Keratinocyte (primary cell): ENCODE measurements around the gene B4GALT3. TPM values are rescaled to one million over a fixed set of nuclear protein-coding genes. Genes with fewer than 3 reads are reported as not detected.

Experiments
- DNase-seq: peaks from one replicate; pipeline ENCODE4 v3.0.0-alpha.2; 2011; ENCODE audit warnings: low read depth, missing footprints, low spot score
- FAIRE-seq: peaks from 2 replicates; lab custom pipeline; 2011; peaks lifted over from hg19 to GRCh38; lab: Jason Lieb, UNC
- H2AFZ ChIP-seq: 2 replicates; pipeline ENCODE4 v1.6.0; 2012; ENCODE audit warnings: low read length, control low read depth, inconsistent platforms; ENCODE audit not compliant: control insufficient read depth
- H3K27ac ChIP-seq: 2 replicates; pipeline ENCODE4 v1.5.1; 2011; ENCODE audit warnings: low read length; ENCODE audit not compliant: control insufficient read depth, insufficient read depth
- H3K27me3 ChIP-seq: 3 replicates; pipeline ENCODE4 v1.6.0; 2011; ENCODE audit warnings: low read length; ENCODE audit not compliant: control insufficient read depth, insufficient read depth; ENCODE audit errors: extremely low read depth
- H3K36me3 ChIP-seq, 2 experiments: 2 replicates in 1 of 2; 3 replicates in 1 of 2; pipeline ENCODE4 v1.5.1; 2011; ENCODE audit warnings: low read length in 2 of 2, mild to moderate bottlenecking in 1 of 2; ENCODE audit not compliant: control insufficient read depth in 2 of 2, insufficient read depth in 2 of 2; ENCODE audit errors: extremely low read depth in 1 of 2
- H3K4me1 ChIP-seq: 3 replicates; pipeline ENCODE4 v1.5.1; 2011; ENCODE audit warnings: low read length; ENCODE audit not compliant: control insufficient read depth, insufficient read depth; ENCODE audit errors: extremely low read depth
- H3K4me2 ChIP-seq: 3 replicates; pipeline ENCODE4 v1.6.0; 2011; ENCODE audit warnings: low read depth, low read length; ENCODE audit not compliant: control insufficient read depth, insufficient read depth; ENCODE audit errors: extremely low read depth
- H3K4me3 ChIP-seq, 3 experiments: fragments of 200-600 bp in 1 of 3; sonication (generic) in 1 of 3; 2 replicates in 2 of 3; 3 replicates in 1 of 3; pipeline ENCODE4 v1.5.1; 2011 to 2016; ENCODE audit warnings: low read length in 3 of 3, mild to moderate bottlenecking in 3 of 3, control low read depth in 2 of 3, inconsistent platforms in 1 of 3, low read depth in 1 of 3, mixed read lengths in 1 of 3, mixed run types in 1 of 3, moderate library complexity in 1 of 3; ENCODE audit not compliant: control insufficient read depth in 2 of 3, insufficient read depth in 2 of 3; ENCODE audit errors: extremely low read depth in 1 of 3
- H3K79me2 ChIP-seq: 2 replicates; pipeline ENCODE4 v1.6.0; 2012; ENCODE audit warnings: low read length; ENCODE audit not compliant: control insufficient read depth, insufficient read depth
- H3K9ac ChIP-seq: 3 replicates; pipeline ENCODE4 v1.6.0; 2011; ENCODE audit warnings: low read length; ENCODE audit not compliant: control insufficient read depth, insufficient read depth; ENCODE audit errors: extremely low read depth
- H3K9me1 ChIP-seq: 3 replicates; pipeline ENCODE4 v1.6.0; 2011; ENCODE audit warnings: low read length; ENCODE audit not compliant: control insufficient read depth, insufficient read depth; ENCODE audit errors: extremely low read depth
- H3K9me3 ChIP-seq: 2 replicates; pipeline ENCODE4 v1.5.1; 2012; ENCODE audit warnings: low read depth, low read length; ENCODE audit not compliant: control insufficient read depth
- H4K20me1 ChIP-seq: 3 replicates; pipeline ENCODE4 v1.6.0; 2011; ENCODE audit warnings: low read length; ENCODE audit not compliant: control insufficient read depth, insufficient read depth; ENCODE audit errors: extremely low read depth
- EZH2 ChIP-seq: IDR thresholded peaks from one replicate; pipeline ENCODE4 v1.6.1; 2012; ENCODE audit warnings: inconsistent platforms, mild to moderate bottlenecking, low read length, moderate library complexity
- dilution Hi-C: fragments of 300-500 bp; cut with MboI; formaldehyde crosslinking; loops from one replicate; pipeline ENCODE4 v1.7.0; 2020; ENCODE audit warnings: low sequenced_read_pairs; ENCODE audit not compliant: extremely low pct_ligation_motif_present
- polyA plus RNA-seq, 5 experiments: library from polyadenylated mRNA; depleted of rRNA in 3 of 5; stranded (reverse) in 3 of 5; stranded (forward) in 1 of 5; unstranded in 1 of 5; fragments of >200 nt; gene quantifications; 1 replicate in 1 of 5; 2 replicates in 3 of 5; 3 replicates in 1 of 5; pipeline versions ENCODE4 v1.2.1 to v1.2.3, GENCODE V29; 2011 to 2012; ENCODE audit warnings: missing spikeins in 2 of 5, low read depth in 1 of 5, low replicate concordance in 1 of 5
- TF ChIP-seq, protein P1 (sequence below), 3 experiments: IDR thresholded peaks in 1 of 3; conservative IDR thresholded peaks in 1 of 3; optimal IDR thresholded peaks in 1 of 3; 2 replicates in 2 of 3; 3 replicates in 1 of 3; pipeline versions ENCODE3 to v1.5.1; 2011; ENCODE audit warnings: low read length in 3 of 3, mild to moderate bottlenecking in 3 of 3, moderate library complexity in 2 of 3, control low read depth in 1 of 3, inconsistent platforms in 1 of 3; ENCODE audit not compliant: insufficient read depth in 2 of 3; ENCODE audit errors: extremely low read depth in 1 of 3

Gene B4GALT3
- polyA plus RNA-seq, 1 donor (not counting 4 experiments of a cell fraction or from before 2014, with no cell fraction given), result 19.1 TPM

DNA sequence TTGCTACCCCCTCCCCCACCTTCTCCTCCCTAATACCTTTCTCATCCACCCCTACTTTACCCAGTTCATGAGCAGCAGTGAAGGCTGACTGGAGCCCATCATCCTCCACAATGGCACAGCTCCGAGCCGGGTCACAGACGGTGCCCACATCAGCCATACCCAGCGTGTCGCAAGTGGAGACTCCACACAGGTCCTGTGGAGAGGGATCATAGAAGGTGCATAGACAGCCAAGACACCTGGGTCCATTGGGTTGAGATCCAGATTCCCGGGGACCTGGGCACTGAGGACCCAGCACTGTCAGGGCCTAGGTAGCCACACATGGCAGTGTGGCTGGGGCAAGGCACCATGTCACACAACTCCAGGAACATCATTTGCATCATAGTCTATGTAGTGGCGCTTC is 18.8 kb upstream of the B4GALT3 start:
- Histone ChIP-seq H4K20me1 (no peaks in the 10 kb centered on the region), H3K27me3 (no peaks in the 10 kb centered on the region), H3K79me2 (no peaks in the 10 kb centered on the region), H2AFZ (no peak overlapping the region), H3K9me3 (no peaks in the 10 kb centered on the region), H3K27ac (no peak overlapping the region), H3K36me3 (no peaks in the 10 kb centered on the region), H3K4me1 (peaks cover 35% of the 10 kb centered on the region), H3K4me3 (no peak overlapping the region), H3K9ac (no peak overlapping the region), H3K9me1 (no peaks in the 10 kb centered on the region), H3K4me2 (no peak overlapping the region)
- DNase-seq (no peak), FAIRE-seq (no peak)
- TF ChIP-seq, protein P1, sequence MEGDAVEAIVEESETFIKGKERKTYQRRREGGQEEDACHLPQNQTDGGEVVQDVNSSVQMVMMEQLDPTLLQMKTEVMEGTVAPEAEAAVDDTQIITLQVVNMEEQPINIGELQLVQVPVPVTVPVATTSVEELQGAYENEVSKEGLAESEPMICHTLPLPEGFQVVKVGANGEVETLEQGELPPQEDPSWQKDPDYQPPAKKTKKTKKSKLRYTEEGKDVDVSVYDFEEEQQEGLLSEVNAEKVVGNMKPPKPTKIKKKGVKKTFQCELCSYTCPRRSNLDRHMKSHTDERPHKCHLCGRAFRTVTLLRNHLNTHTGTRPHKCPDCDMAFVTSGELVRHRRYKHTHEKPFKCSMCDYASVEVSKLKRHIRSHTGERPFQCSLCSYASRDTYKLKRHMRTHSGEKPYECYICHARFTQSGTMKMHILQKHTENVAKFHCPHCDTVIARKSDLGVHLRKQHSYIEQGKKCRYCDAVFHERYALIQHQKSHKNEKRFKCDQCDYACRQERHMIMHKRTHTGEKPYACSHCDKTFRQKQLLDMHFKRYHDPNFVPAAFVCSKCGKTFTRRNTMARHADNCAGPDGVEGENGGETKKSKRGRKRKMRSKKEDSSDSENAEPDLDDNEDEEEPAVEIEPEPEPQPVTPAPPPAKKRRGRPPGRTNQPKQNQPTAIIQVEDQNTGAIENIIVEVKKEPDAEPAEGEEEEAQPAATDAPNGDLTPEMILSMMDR (optimal IDR thresholded peaks at IDR 0.05 in 1 of 3, IDR thresholded peaks at IDR 0.05 in 1 of 3, conservative IDR thresholded peaks at IDR 0.05 in 1 of 3; ENCODE audit: extremely low read depth in 1 of 3, insufficient read depth in 2 of 3, low read length in 3 of 3), result no peak
- TF ChIP-seq EZH2, result no peak
- dilution Hi-C loops, result no loop called here

DNA sequence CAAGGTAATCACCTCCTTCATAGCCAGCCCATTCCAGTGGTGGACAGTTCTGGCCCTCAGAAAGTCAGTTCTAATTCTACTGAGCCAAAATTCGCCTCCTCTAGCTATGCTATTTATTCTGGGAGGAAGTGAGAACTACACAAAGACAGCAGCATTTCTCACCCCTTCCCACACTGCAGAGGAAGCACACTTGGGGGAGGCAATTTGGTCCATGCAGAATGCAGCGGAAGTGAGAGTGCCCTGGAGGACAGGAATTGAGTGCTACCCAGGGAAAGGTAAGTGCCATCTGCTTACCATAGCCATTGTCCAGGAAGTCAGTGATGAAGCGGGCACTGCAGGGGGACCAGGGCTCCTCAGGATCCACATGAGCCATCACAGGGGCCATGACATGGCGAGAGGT is 17.9 kb upstream of the B4GALT3 start:
- DNase-seq, result no peak
- FAIRE-seq, result no peak
- Histone ChIP-seq H3K79me2 (no peaks in the 10 kb centered on the region), H3K4me2 (no peak overlapping the region), H3K4me3 (no peak overlapping the region), H3K9me1 (no peaks in the 10 kb centered on the region), H4K20me1 (no peaks in the 10 kb centered on the region), H3K9me3 (no peaks in the 10 kb centered on the region), H3K9ac (no peak overlapping the region), H3K4me1 (peaks cover 25% of the 10 kb centered on the region), H2AFZ (no peak overlapping the region), H3K27ac (no peak overlapping the region), H3K36me3 (no peaks in the 10 kb centered on the region), H3K27me3 (no peaks in the 10 kb centered on the region)
- no peak for TF ChIP-seq EZH2
- TF ChIP-seq, protein P1 (optimal IDR thresholded peaks at IDR 0.05 in 1 of 3, IDR thresholded peaks at IDR 0.05 in 1 of 3, conservative IDR thresholded peaks at IDR 0.05 in 1 of 3; ENCODE audit: extremely low read depth in 1 of 3, insufficient read depth in 2 of 3, low read length in 3 of 3), result no peak
- dilution Hi-C loops, result no loop called here
